GM19468 (cell line): ENCODE results near the gene MKNK1.

ENCODE experiments used
- ATAC-seq: cut with Tn5 transposase; IDR thresholded peaks from one replicate; pipeline ENCODE4 v1.9.1; 2021; ENCODE audit warnings: mild to moderate bottlenecking, moderate library complexity, moderate number of reproducible peaks; ENCODE audit not compliant: unreplicated experiment; ENCODE audit errors: extremely low read depth

Gene MKNK1

GRCh38 chr1:46526691-46527291 is 77.3 kb downstream of the MKNK1 start:
- ATAC-seq, result no peak

- no peak for ATAC-seq
These were observed 77.9 kb downstream of the MKNK1 start for GRCh38 chr1:46526013-46526690.

- no peak for ATAC-seq
These were observed 78.7 kb downstream of the MKNK1 start for GRCh38 chr1:46525253-46525983.

DNA sequence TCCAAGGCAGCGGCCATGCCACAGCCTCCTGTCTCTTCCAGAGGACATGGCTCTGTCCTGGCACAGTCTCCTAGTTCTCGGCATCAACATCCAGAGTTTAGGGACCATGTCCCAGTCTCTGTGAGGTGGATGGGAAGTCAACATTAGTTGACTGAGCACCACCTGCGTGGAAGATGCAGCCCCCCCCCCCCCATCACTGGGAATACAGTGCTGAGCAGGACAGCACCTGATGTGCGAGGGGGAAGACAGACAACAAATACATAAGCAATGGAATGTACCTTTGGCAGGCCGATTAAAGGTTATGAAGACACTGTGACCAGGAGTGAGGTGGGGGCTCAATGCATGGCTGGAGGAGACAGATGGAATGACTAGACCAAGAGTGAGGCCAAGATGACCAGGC is 79.2 kb downstream of the MKNK1 start:
- ATAC-seq, result no peak

- no peak for ATAC-seq
These were observed 80.3 kb downstream of the MKNK1 start for GRCh38 chr1:46523496-46524353.

DNA sequence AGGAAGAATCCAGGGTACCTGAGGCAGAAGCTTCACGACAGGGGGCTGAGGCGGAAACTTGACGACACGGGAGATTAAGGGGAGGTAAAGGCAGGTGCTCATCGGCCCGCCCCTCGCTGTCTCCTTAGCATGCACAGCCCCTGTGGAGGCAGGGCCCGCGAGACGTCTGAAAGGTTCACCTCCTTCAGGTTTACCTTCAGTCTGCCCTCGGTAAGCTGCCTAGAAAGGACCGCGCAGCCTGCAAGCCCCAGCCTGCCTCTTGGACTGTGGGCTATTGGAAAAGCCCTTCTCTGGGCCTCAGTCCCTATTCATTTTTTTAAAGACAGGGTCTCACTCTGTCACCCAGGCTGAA is 81.1 kb downstream of the MKNK1 start:
- no peak for ATAC-seq

DNA sequence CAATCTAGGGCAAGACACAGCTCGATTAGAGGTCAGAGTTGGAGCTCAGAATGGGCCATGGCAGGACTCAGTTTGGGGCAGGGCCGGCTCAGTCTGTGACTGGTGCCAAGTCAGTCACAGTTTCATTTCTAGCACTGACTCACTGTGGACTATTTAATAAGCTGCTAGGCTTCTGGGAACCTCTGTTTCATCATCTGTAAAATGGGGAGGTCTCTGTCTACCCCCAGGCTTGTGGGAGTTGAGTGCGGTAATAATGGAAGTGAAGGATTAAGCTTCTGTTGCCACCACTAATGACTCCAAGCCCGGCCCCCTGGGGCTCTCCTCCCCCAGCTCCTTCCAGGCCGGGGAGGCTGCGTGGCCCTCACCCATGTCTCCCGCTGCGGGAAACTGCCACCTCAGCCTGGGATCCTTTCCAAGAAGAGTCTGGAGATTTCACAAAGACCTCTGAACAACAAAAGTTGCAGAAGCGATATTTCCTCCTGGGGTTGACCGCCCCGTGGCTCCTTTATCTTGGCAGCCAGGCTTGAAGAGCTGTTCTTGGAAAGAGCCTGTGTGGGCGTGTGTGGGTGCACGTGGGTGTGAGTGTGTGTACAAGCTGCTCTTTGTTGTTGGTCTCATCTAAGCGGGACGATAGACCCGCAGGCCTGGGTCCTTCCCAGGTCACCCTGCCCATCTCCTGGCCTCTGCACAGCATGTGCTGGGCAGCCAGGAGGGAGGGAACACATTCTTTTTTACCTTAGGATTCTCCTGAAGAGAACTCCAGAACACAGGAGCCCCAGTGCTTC is 81.7 kb downstream of the MKNK1 start:
- no peak for ATAC-seq

DNA sequence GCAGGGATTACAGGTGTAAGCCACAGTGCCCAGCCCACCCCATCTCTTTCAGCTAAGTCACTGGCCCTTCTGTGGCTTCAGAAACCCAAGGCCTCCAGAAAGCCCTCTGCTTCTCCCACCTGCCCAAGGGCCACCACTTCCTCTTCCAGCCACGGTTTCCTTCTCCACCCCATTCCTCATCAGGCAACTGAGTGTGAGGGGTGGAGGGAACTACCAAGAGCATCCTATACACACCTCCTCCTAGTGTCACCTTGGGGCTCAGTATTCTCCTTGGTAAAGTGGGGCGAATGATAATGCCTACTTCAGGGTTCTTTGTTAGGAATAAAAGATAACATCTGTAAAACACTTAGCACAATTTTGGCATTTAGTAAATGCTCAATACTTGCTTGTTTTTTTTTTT is 82.7 kb downstream of the MKNK1 start:
- ATAC-seq, result no peak

GRCh38 chr1:46520063-46520911 is 83.8 kb downstream of the MKNK1 start:
- no peak for ATAC-seq

GRCh38 chr1:46519209-46519608 is 84.9 kb downstream of the MKNK1 start:
- ATAC-seq, result no peak

DNA sequence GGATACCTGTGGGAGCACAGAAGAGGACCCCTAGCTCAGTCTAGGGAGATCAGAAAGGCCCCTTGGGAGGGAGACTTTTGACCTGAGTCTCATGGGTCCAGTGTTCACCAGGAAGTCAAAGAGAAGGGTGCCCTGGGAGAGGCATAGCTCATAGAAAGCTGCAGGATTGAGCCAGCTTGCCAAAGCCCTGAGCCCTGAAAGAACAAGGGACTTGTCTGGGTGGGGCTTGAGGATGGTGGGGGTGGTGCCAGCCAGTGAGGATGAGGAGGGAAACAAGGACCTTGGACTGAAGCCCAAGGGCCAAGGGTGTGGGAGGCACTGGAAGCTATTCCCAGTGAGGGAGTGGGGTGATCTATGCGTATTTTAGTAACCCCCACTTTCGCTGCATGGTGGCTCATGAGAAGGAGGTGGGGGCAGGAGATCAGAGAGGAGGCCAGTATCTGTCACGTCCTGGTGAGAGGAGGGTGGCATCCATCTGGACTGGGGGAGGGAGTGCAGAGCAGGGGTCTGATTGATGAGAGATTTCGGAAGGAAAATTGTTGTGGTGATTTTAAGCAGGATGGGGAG is 86.1 kb downstream of the MKNK1 start:
- ATAC-seq, result no peak

GRCh38 chr1:46517010-46517600 is 87.0 kb downstream of the MKNK1 start:
- no peak for ATAC-seq

DNA sequence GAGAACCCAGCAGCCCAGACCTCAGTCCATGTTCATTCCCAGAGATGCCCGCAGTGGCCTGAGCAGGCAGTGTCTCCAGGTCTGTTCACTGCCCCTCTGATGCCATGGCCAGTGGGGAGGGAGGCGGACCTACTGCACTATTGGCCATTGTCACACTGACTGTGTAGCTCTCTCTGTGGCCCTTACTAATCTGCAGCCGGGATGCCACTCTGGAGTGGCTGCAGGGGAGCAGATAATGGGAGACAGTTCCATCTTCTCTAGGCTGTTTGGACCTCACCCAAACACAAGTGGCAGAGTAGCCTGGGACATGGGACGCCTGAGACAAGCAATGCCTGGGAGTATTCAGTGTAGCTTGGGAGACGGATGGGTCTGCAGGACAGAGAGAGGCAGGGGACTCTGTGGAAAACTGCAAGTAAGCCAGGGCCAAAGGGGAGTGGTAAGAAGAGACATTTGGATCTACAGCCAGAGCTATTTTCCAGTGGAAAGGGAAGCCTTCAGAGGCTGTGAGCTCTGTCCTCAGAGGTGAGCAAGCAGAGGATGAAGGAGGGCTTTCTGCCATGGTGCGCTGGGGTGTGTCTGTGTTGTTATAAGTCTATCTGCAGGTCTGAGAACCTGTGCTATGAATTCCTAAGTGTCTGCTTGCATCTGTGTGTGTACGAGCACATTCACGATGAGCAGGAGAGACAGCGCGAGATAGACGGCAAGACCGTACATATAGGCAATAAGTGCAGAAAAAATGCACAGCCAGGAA is 87.7 kb downstream of the MKNK1 start:
- ATAC-seq, result no peak

DNA sequence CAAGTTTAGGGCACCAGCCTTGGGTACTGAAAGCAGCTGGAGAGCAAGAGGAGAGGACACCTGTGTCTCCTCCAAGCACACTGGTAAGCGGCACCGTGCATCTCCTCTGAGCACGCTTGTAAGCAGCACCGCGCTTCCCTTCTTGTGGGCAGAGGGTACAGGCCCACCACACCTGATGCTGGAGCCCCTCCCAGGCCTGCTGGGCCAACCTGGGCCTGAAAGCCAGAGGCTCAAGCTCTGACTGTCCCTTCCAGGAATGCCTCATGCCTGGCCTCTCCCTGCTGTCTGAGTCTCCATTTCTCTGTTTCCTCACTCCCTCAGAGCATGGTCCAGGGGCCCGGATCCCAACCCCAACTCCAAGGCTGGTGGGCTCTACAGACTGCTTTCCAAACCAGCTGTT is 88.5 kb downstream of the MKNK1 start:
- no peak for ATAC-seq

DNA sequence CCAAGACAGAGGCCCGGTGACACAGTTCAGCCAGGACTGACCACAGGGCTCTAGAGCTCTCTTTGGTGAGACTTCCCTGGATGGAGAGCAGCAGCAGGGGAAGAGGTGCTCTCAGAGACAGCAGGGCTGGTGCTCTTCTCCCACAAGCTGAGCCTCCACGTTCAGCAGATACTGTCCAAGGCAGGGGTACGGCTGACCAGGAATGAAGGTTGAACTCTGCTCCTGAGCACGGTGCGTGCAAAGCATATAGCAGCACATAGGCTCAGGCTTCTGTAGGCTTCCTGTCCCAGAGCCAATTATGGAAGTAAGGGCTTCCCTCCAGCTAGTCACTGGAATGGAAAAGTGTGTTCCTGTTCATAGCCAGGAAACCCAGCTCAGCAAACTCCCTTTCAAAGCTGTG is 90.5 kb downstream of the MKNK1 start:
- ATAC-seq, result no peak

GRCh38 chr1:46512792-46513190 is 91.3 kb downstream of the MKNK1 start:
- ATAC-seq, result no peak

DNA sequence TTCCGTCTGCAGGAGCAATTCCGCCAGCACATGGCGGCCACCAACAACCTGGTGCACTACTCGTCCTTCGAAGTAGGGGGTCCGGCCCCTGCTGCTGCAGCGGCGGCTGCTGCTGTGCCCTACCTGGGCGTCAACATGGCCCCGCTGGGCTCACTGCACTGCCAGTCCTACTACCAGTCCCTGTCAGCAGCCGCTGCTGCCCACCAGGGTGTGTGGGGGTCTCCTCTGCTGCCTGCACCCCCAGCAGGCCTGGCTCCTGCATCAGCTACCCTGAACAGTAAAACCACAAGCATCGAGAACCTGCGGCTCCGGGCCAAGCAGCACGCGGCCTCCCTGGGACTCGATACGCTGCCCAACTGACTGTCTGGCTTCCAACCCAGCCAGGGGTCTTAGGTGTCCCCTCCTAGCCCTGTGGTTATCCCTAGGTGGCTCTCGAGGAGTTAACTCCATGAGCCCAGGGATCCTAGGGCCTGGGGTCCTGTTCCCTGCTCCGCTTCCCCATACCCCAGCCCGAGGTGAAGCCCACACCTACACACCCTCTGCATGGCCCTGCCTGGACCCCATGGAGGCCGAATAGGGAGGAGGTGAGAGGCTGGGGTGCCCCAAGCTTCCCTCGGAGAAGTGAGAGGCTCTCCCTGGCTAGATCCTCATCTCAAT is 91.8 kb downstream of the MKNK1 start:
- ATAC-seq, result no peak
